Thyroid gland (tissue), 4 donors: Measurements from ENCODE around the gene OSBPL3. TPM values are rescaled to one million over a fixed set of nuclear protein-coding genes. Genes with fewer than 3 reads are reported as not detected.
A peak's percentile ranks its signal among the peaks of the same experiment; 100 is the strongest.

Source experiments
- DNase-seq, 2 donors: peaks; one replicate each; pipeline ENCODE4 v3.0.0-alpha.2; 2019
- H3K27ac ChIP-seq, 3 donors: fragments of 200-600 bp; sonication (generic); 1 replicate in 2 of 3; 2 replicates in 1 of 3; pipeline ENCODE4 v1.5.1; 2016 to 2019; ENCODE audit warnings: mild to moderate bottlenecking in 1 of 3, moderate library complexity in 1 of 3
- H3K27me3 ChIP-seq: fragments of 200-600 bp; sonication (generic); one replicate; pipeline ENCODE4 v1.5.1; 2019
- H3K36me3 ChIP-seq, 2 donors: fragments of 200-600 bp; sonication (generic); one replicate each; pipeline ENCODE4 v1.5.1; 2016 to 2019
- H3K4me1 ChIP-seq, 2 donors: fragments of 200-600 bp; sonication (generic); one replicate each; pipeline ENCODE4 v1.5.1; 2017 to 2019
- H3K4me3 ChIP-seq, 3 donors: fragments of 200-600 bp; sonication (generic); replicated peaks in 1 of 3; 1 replicate in 2 of 3; 2 replicates in 1 of 3; pipeline ENCODE4 v1.5.1; 2016; ENCODE audit warnings: mild to moderate bottlenecking in 1 of 3
- H3K9me3 ChIP-seq: fragments of 200-600 bp; sonication (generic); one replicate; pipeline ENCODE4 v1.5.1; 2017
- CTCF ChIP-seq, 6 experiments: fragments of 200-600 bp in 3 of 6; fragments of 450-650 bp in 3 of 6; sonication (generic) in 3 of 6; IDR thresholded peaks; one replicate each; pipeline ENCODE4 v1.5.1; 2016 to 2019; ENCODE audit warnings: antibody characterized with exemption in 6 of 6, mild to moderate bottlenecking in 2 of 6, inconsistent platforms in 1 of 6, moderate library complexity in 1 of 6
- POLR2A ChIP-seq, 2 donors: fragments of 450-650 bp; IDR thresholded peaks; one replicate each; pipeline ENCODE4 v1.6.1; 2017; ENCODE audit warnings: antibody characterized with exemption in 2 of 2, mild to moderate bottlenecking in 2 of 2, moderate library complexity in 1 of 2
- WGBS, 2 donors: methylation state at CpG; one replicate each; pipeline ENCODE4 v1.1.5; 2017; 5-methylcytosine and 5-hydroxymethylcytosine counted together
- intact Hi-C: fragments of 100-400 bp; cut with DNase I; formaldehyde crosslinking; loops from one replicate; pipeline ENCODE4 v1.15.1; 2023
- total RNA-seq, 4 donors: library from RNA; depleted of rRNA; stranded (reverse); fragments of >200 nt; gene quantifications; one replicate each; pipeline ENCODE4 v1.2.3, GENCODE V29; 2016

Gene OSBPL3
- total RNA-seq, 4 donors from 2014 or later = 22.1 to 41.7 (median 34.3) TPM

GRCh38 chr7:24948739-24949138, 31.2 kb downstream of the OSBPL3 start:
- Histone ChIP-seq H3K9me3 (no peaks in the 10 kb centered on the region), H3K4me3 (no peak overlapping the region), H3K4me1 (peaks cover 0 to 5% of the 10 kb centered on the region in 2 donors), H3K27me3 (no peaks in the 10 kb centered on the region), H3K36me3 (no peaks in the 10 kb centered on the region), H3K27ac (no peak overlapping the region)
- TF ChIP-seq POLR2A (IDR thresholded peaks at IDR 0.05) (no peak), CTCF (IDR thresholded peaks at IDR 0.05) (no peak)
- intact Hi-C loops = no loop called here
- 69 to 80% methylated on average over 4 of the region's 4 CpGs for WGBS, 2 donors
- DNase-seq = no peak

- no peak for DNase-seq
- Histone ChIP-seq H3K4me1 (no peaks in the 10 kb centered on the region), H3K4me3 (no peak overlapping the region), H3K27me3 (no peaks in the 10 kb centered on the region), H3K9me3 (no peaks in the 10 kb centered on the region), H3K27ac (no peak overlapping the region), H3K36me3 (no peaks in the 10 kb centered on the region)
- WGBS, 2 donors = 96 to 97% methylated on average over 1 of the region's 1 CpG
- intact Hi-C loops = no loop called here
- no peak for TF ChIP-seq CTCF (IDR thresholded peaks at IDR 0.05)
- no peak for TF ChIP-seq POLR2A (IDR thresholded peaks at IDR 0.05)
Measured at GRCh38 chr7:24946467-24946866, 33.5 kb downstream of the OSBPL3 start.

- 0% methylated on average over 1 of the region's 1 CpG for WGBS, 2 donors
- H3K9me3 ChIP-seq = no peaks in the 10 kb centered on the region
- no peak overlapping the region for H3K4me3 ChIP-seq
- TF ChIP-seq POLR2A (IDR thresholded peaks at IDR 0.05) (no peak), CTCF (IDR thresholded peaks at IDR 0.05) (no peak)
- no peaks in the 10 kb centered on the region for H3K27me3 ChIP-seq
- intact Hi-C loops = no loop called here
- no peaks in the 10 kb centered on the region for H3K36me3 ChIP-seq
- H3K4me1 ChIP-seq = no peaks in the 10 kb centered on the region
- no peak overlapping the region for H3K27ac ChIP-seq
- DNase-seq = no peak
Measured at GRCh38 chr7:24945899-24946298, 34.1 kb downstream of the OSBPL3 start.

- H3K27me3 ChIP-seq = no peaks in the 10 kb centered on the region
- H3K9me3 ChIP-seq = no peaks in the 10 kb centered on the region
- TF ChIP-seq CTCF (IDR thresholded peaks at IDR 0.05) = no peak
- TF ChIP-seq POLR2A (IDR thresholded peaks at IDR 0.05) = no peak
- H3K4me3 ChIP-seq = no peak overlapping the region
- no peak for DNase-seq
- no peaks in the 10 kb centered on the region for H3K4me1 ChIP-seq
- no peaks in the 10 kb centered on the region for H3K36me3 ChIP-seq
- no peak overlapping the region for H3K27ac ChIP-seq
- 91 to 93% methylated on average over 5 of the region's 5 CpGs for WGBS, 2 donors
- intact Hi-C loops = no loop called here
Measured at GRCh38 chr7:24943096-24943948, 36.7 kb downstream of the OSBPL3 start.

GRCh38 chr7:24942226-24942625, 37.8 kb downstream of the OSBPL3 start:
- 56 to 60% methylated on average over 5 of the region's 5 CpGs for WGBS, 2 donors

More at GRCh38 chr7:24942226-24942625, 37.8 kb downstream of the OSBPL3 start:
- H3K27ac ChIP-seq = no peak overlapping the region
- intact Hi-C loops = no loop called here
- TF ChIP-seq POLR2A (IDR thresholded peaks at IDR 0.05) (no peak), CTCF (IDR thresholded peaks at IDR 0.05) (no peak)
- peak in 1 of 2 donors; percentile 17 for DNase-seq
- H3K4me3 ChIP-seq = no peak overlapping the region
- no peaks in the 10 kb centered on the region for H3K36me3 ChIP-seq
- no peaks in the 10 kb centered on the region for H3K9me3 ChIP-seq
- no peaks in the 10 kb centered on the region for H3K4me1 ChIP-seq
- H3K27me3 ChIP-seq = no peaks in the 10 kb centered on the region
